Measurements from ENCODE around the gene CHN2. TPM values are rescaled to one million over a fixed set of nuclear protein-coding genes. Genes with fewer than 3 reads are reported as not detected.

CHN2 gene
- total RNA-seq, 2 donors from 2014 or later: 4.1 to 4.8 TPM

DNA sequence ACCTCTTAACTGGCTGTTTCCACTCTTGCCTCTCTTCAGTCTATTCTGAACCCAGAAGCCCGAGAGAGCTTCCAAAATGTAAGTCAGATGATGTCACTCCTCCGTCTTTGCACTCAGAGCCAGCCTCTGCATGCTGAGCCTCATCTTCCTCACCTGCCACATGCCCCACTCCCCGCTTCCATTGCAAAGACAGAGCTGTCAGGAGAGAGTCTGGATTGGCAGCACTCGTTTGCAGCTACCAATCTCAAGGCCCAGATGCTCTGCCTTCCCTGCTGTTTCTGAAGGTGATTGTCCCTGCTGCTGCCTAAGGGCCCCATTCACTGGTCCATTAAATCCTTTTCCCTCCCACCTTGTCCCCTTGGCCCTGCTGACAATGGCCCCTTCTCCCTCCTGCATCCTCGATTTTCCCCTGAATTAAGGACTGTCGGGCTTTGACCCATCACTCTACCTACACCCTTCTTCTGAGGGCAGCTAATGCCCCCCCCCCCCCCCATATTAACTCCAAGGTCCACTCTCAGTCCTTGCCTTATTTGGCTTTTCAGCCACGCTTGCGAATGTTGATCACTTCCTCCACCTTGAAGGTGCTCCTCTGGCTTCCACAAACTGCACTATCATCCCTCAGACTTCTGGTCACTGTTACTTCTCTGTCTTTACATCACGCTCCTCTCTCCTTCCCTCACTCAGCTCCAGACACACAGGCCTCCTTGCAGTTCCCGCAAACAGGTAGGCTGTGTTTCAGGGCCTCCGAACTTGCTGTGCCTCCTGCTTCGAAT lies 98.5 kb downstream of the CHN2 start:
- intact Hi-C loops (cut with DNase I): no loop called here
- no peak for DNase-seq
- no peak for ATAC-seq

DNA sequence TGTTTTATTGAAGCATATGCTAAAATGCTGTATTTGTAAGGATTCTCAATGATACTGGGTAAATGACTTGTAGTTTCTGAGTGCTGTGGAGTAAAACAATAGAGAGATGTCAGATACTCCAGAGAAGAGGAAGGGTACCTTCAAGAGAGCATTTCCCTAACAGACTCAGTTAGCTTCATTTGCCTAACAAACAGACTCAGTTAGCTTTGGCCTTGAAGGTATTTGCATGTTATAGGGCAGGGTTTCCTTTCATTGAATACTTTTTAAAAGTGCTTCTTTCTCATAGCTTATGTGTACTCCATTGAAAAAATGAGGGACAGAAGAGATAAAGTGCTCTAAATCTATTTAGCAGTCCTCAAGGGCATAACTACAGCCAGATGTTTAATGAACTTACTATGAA lies 101.8 kb downstream of the CHN2 start:
- no peak for DNase-seq
- intact Hi-C loops (cut with DNase I): no loop called here
- ATAC-seq: no peak

DNA sequence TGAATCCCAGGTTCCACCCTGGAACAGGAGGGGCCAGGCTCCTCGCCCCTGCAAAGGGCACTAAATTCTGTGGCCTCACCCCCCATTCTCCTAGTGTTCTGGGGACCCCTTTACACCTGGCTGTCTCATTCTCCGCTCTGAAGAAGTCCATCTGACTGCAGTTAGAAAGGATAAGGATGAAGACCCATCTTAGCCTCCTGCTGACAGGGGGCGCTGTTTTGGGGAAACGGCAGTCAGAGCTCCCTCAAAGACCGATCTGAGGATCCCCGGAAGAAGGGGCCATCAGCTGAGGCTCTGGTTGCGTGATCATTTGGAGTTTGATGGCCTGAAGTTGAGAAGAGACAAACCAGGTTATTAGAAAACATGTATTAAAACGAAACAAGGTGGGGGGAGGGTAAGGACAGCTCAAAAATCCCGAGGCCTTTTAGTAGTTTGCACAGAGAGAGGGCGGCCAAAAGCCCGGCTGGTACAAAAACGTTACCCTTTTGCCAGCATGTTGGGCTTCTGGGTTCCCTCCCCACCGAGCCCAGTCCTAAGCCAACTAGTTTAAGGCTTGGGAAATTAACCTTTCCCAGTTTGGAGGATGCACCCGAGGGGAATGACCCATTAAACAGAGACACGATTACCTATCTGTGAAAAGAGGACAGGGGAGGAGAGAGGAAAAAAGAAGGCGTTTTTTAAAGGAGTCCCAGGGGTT lies 102.8 kb downstream of the CHN2 start:
- intact Hi-C loops (cut with DNase I): no loop called here
- no peak for ATAC-seq

DNA sequence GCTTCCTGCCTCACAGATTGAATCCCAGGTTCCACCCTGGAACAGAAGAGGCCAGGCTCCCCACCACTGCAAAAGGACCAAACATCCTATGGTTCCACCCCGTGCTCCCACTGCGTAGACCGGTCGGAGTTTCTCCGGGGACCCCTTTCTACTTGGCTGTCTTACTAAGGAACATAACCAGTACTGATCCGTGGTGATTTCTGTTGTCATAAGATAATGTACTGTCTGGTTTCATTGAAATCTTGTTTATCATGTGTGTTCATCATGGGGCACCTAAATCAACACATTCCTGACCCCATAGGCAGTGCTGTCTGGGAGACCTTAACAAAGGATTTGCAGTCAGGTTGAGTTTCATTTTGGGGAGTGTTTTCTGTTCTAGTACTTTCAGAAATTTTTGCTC lies 104.5 kb downstream of the CHN2 start:
- ATAC-seq (no peak), DNase-seq (no peak)
- intact Hi-C loops (cut with DNase I): no loop called here

More for the DNA sequence above, 102.8 kb downstream of the CHN2 start:
- DNase-seq: no peak

DNA sequence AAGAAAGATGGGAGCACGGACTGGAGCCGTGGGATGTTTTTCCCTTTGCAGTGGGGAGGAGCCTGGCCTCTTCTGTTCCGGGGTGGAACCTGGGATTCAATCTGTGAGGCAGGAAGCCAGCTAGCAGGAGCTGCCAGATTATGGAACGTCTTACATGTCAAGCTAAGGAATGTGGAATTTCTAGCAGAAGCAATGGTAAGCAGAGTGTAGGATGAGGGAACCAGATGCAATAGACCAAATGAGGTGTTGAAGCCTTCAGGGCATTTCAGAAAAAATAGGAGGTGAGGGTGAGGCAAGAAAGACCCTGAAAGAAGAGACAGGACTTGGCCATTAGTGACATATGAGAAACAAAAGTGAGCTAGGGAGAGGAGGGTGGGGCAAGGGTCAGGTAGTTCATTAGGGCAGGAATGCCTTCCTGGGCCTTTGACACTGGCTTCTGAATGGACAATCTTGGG lies 105.5 kb downstream of the CHN2 start:
- DNase-seq: peak; percentile 31
- ATAC-seq: peak in 1 of 2 donors; percentile 44
- intact Hi-C loops (cut with DNase I): no loop called here

DNA sequence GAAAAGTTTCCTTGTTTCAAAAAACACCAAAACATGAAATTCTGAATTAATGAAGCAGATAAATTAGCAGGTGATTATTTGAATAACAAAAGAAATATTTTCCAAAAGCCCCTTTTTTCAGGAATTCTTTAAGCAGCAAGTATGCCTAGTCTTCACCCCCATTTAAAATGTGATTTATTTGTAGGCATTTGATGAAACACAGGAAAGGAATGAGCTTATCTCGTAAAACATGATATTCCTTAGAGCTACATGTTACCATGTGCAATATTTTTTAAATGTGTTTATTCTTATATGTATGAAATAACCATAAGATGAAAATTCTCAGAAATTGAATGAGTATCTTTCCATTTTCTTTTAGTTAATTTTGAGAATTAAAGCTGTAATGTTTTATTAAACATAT lies 106.1 kb downstream of the CHN2 start:
- ATAC-seq (peak in 1 of 2 donors; percentile 41), DNase-seq (no peak)
- intact Hi-C loops (cut with DNase I): no loop called here

DNA sequence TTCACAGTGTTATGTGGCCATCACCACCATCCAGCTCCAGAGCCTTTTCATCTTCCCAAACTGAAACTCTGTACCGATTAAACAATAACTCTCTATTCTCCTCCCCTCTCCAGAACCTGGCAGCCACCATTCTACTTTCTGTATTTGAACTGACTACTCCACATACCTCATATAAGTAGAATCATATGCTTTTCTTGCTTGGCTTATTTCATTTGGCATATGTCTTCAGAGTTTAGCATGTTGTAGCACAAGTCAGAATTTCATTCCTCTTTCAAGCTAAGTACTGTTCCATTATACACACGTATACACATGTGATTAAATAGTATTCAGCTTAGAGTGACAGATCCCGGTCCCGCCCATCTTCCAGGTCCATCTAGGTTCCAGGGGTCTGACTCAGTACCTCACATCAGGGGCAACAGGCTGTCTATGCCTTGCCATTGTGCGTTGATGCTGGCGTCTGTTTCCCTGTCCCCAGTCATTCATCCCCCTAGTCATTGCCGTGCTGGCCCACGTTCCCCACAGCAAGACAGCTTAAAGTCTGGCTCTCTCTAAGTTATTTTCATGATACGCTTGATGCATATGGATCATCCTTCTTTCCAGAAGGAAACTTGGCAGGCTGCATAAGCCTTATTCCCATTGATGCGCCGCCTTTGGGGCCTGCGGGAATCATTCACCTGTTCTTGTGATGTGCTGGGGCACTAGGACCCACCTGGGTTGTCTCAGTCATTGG lies 108.3 kb downstream of the CHN2 start:
- ATAC-seq: no peak
- intact Hi-C loops (cut with DNase I): no loop called here
- no peak for DNase-seq

DNA sequence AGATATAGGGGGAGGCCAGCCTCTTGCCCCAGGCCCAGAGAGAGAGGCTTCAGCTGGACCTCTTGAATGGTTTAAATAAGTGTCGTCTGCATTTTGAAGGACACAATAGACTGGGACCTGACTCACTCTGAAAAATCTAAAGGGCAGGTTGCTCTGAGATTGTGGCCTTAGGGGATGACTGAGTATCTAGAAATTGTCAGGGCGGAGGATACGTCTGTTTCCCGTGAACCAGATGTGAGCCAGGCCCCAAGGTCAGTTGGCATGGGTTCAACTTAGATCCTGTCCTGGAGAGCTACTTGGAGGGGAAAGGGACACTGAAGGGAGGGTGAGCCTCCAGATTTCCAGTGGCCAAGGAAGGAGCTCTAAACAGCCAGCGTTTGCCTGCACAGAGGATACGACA lies 110.2 kb downstream of the CHN2 start:
- intact Hi-C loops (cut with DNase I): no loop called here
- DNase-seq (peak; percentile 53), ATAC-seq (peak; percentile 38 to 59)

DNA sequence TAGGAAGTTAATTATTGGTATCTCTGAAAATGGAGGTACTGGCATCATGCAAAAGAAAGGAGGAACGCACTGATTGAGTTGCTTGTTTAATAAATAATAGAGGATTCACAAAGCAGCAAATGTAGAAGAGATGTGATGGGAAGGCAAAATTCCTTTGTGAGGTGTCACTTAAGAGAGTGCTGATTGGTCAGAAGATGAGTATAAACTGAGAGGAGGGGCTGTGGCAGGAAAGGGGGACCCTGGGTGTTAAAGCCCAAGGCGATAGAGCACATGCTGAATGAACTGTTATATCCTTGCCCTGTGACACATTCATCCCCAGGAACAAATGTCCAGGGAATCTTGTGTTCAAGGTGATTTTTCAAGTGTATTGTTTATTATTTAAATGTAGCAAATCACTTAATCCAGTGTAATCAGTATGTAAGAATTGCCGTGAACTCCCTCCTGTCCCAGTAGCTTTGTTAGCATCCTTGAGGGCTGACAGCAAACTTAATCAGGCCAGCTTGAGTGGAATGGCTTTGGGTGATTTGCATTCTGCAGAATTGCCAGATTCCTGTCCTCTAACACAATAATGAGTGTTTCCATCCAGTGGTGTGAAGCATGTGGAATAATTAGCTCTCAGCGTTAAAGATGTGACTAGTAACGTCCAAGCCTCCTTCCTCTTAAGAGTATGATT lies 111.9 kb downstream of the CHN2 start:
- intact Hi-C loops (cut with DNase I): no loop called here
- no peak for ATAC-seq
- DNase-seq: no peak

DNA sequence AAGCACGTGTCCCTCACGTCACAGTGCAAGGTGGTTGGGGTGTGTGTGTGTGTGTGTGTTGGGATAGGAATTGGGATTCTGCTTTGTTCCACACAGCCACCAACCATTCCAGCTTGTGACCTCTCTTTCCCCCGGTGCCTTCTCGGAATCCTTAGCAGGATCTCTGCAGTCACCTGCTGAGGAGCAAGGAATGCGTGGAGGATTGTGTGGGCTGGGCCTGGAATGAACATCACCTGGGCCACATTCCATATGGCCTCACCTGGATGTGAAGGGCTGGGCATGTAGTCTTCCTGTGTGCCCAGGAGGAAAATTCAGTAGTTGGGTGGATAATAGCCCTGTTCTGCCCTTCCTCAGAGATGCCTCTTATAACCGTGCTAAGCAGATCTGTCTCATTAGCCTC lies 113.8 kb downstream of the CHN2 start:
- DNase-seq (no peak), ATAC-seq (no peak)
- intact Hi-C loops (cut with DNase I): no loop called here

DNA sequence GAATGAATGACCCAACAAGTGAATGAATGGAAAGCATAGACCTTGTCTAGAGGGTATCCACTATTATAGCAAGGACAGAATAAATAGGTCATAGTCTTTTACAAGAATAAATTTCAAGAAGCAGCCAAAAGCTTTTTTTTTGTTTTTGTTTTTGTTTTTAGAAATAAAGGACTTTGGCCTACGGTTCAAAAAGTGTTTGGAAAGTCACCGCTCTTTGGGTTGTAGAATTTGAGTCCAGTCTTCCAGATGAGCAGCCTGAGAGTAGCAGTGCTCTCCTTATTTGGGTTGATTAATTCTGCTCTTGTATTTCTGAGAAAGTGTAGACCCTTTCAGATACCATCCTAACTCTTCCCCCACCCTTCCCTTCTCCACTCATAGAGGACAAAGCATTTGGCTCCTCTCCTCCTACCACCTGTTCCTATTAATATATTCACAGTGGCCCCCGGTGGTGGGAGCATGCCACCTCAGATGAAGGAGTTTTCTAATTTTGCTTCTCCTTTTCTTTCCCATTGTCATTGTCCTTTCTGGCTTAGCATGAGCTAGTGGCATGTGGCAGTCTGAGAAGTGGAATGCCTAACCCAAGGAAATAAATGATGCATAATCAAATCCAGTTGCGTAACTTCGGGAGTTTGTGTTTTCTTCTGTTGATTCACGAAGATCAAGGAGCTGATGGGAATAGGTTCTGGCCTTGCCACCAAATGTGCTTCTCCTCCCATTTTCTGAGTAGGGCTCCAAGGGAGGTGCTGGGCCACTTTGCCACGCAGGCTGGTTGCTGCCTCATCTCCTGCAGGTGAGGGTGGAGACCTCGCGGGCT lies 114.7 kb downstream of the CHN2 start:
- intact Hi-C loops (cut with DNase I): no loop called here
- no peak for ATAC-seq
- no peak for DNase-seq

DNA sequence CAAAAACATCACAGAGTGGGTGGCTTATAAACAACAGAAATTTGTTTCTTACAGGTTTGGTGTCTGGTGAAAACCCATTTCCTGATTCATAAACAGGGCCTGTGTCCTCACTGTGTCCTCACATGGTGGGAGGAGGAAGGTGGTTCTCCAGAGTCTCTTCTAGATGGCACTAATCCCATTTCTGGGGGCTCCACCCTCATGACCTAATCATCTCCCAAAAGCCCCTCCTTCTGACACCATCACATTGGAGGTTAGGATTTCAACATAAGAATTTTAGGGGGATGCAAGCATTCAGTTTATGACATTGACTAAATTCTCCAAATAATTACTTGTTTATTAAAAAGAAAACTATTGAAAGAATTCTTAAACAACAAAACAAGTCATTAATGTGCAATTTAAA lies 116.0 kb downstream of the CHN2 start:
- intact Hi-C loops (cut with DNase I): no loop called here
- DNase-seq (no peak), ATAC-seq (no peak)

DNA sequence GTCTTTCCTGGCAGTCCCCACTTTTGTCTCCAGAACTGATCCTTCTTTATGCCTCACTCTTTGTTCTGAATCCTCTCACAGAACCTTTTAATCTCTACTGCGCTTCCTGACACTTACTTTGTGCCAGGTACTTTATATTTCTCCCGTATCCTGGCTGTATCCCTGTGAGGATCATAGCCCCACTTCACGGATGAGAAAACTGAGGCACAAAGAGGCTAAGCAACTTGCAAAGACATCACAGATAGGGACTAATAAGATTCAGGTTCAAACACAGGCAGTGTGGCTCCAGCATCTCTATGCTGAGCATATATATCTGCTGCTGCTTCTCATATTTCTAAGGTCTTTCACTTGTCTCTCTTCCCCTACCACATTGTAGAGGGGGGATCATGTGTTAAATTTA lies 116.7 kb downstream of the CHN2 start:
- intact Hi-C loops (cut with DNase I): no loop called here
- ATAC-seq (no peak), DNase-seq (no peak)

DNA sequence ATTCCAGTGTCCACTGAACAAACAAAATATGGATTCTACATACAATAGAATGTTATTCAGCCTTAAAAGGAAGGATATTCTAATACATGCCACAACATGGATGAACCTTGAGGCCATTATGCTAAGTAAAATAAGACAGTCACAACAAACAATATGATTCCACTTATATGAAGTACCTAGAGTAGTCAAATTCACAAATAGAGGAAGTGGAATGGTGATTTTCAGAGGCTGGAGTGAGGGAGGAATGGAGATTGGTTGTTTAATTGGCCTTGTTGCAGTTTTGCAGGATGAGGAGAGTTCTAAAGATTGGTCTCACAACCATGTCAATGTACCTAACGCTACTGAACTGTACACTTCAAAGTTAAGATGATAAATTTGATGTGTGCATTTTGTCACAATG lies 119.6 kb downstream of the CHN2 start:
- DNase-seq: no peak
- intact Hi-C loops (cut with DNase I): no loop called here
- no peak for ATAC-seq

DNA sequence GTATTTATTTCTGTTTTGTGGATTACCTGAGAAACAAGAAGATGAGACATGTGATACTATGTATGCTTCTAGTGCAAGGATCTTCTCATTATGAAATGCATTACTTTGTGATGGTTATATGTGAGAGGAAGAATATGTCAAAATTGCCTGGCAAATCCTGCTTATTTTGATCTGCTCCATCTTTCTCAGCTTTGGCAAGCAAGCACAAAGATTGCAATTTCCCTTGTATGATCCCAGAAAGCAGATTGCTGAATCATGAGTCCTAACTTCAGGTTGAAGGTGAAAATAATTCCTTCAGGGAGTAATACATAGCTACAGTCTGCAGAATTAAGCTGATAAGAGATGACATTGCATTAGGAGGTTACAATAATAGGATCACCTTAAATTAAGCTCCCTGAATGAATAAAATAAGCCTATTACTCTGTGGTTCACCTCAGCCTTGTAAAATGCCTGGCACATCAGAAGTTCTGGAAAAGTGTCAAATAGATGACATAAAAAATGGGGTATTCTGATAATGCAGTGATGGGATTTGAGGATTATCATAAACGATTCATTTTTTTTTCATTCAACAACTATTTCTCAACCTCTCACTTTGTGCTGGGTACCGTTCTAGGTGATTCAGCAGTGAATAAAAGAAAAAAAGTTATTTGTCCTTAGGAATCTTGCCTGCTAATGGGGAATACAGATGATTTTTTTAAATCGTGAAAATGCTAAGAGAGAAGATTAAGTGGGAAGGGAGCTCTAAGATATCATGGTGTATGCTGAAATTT lies 120.7 kb downstream of the CHN2 start:
- DNase-seq (no peak), ATAC-seq (peak in 1 of 2 donors; percentile 72)
- intact Hi-C loops (cut with DNase I): no loop called here

DNA sequence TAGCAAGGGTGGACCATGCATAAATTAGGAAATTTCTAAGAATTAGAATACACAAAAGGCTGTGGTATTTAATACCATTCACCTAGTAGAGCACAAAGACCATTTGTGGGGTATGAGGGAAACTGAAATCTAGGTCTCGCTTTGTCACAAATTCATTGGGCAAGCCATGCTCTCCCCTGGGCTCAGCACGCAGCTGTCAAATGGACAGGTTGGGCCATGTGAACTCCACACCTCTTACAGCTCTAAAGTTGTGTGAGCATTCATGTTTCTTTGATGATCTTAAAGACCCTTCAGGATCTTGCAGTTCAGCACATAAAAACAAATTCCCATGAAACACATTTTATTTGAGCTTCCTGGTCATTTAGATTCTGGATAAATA lies 121.3 kb downstream of the CHN2 start:
- intact Hi-C loops (cut with DNase I): no loop called here
- DNase-seq: no peak
- ATAC-seq: no peak

DNA sequence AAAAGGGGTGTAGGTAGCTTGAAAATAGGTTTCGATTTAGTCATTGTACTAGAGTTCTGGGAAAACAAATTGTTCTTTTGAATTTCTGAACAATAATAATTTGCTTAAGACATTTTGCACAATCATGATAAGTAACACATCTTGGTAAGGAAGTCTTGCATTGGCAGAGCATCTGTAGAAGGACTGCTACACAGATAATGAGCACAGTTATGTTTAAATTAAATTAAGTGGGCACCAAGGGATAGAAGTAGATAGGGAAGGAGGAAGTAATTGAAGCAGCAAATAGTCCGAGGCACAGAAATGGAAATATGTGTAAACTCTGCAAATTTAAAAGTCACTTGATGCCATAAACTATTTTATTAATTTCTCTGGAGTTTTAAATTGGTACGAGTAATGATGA lies 122.4 kb downstream of the CHN2 start:
- DNase-seq (no peak), ATAC-seq (no peak)
- intact Hi-C loops (cut with DNase I): no loop called here
